ENCODE data around the gene HNF1B. TPM values are rescaled to one million over a fixed set of nuclear protein-coding genes. Genes with fewer than 3 reads are reported as not detected.

Gene HNF1B
- total RNA-seq, 1 donor from 2014 or later: not detected

Other genes with a start within 250 kb of the HNF1B start
- gene SYNRG, start 135.6 kb downstream of the HNF1B start, total RNA-seq: 12.6 and 17.7 TPM in 2 replicates
- 21.8 and 23.0 TPM in 2 replicates for gene DDX52, start 101.6 kb downstream of the HNF1B start, total RNA-seq
- gene TBC1D3K, start 179.4 kb upstream of the HNF1B start, total RNA-seq: not detected in 2 replicates
- gene TBC1D3L, start 244.0 kb upstream of the HNF1B start, total RNA-seq: 1.2 and 3.7 TPM in 2 replicates

Data from dermis microvascular lymphatic vessel endothelial cell (primary cell).